Metanephros (tissue), 1 donor: ENCODE data around the gene NR1D1. TPM values are rescaled to one million over a fixed set of nuclear protein-coding genes. Genes with fewer than 3 reads are reported as not detected.

Experiments
- total RNA-seq: library from RNA; depleted of rRNA; stranded (reverse); fragments of >200 nt; gene quantifications from one replicate; pipeline ENCODE4 v1.2.3, GENCODE V29; 2014

NR1D1 gene
- total RNA-seq: 5.3 TPM

DNA sequence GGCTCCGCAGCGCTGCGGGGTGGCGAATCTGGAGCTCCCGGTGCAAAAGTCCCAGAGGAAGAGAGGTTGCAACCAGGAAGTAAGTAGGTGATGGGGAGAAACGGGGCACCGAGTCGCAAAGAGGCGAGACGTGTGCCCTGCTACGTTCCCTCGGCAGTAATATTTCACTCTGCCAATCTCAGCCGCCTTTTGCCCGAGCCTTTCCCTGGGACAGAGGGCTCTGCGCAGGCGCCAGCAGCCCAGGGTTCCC lies at the start of gene NR1D1:
Gene NR1D1, minus strand, starts transcription at position 171 of the 250 bp plus-strand sequence. CDS start 495 bp downstream, outside the sequence.

DNA sequence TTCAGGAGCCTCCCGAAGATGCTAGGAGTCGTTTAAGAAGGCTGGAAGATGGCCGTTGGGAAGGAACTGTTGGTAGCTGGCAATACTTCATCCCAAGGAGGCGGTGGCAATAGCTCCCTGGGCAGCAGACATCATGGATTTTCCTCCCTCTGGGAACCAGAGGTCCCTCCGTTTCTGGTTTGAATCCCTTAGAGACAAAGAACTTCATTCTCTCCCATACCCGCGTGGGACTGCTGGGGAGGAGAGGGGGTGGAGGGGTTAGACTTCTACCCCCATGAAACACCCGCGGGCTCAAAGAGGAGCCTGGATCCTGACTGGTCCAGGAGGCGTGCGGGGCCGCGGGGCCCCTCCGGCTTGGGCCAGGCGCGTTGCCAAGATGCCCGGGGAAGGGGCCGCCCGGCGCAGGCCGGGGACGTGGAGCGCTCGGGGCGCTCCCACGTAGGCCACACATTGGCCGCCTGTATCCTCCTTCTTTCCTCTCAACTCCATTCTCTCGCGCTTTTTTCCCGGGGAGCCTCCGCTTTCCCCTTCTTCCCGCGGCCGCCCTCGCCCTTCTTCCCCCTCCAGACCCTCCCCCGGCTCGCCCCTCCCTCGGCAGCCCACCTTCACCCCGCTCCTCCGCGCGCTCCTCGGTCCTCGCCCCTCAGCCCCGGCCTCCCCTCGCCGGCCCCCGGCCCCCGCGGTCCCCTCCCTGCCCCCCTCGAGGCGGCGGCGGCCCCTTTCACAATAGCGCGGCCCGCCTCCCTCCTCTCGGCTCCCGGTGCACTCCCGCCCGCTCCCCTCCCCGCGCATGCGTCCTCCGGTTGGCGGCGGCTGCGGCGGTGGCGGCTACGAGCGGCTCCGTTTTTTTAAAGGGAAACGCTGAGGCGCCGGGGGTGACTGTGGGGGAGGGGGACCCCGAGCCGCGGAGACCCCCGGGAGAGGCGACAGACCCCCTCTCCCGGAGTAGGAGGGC lies 21.1 kb upstream of the NR1D1 start, which contains the start of gene MSL1:
Gene MSL1, plus strand, starts transcription at position 791 of the 955 bp plus-strand sequence. CDS start 642 bp downstream, outside the sequence.

GRCh38 chr17:40062329-40063186 lies 37.8 kb downstream of the NR1D1 start, which contains the start of gene THRA:
Gene THRA (plus strand): TSS chr17:40062965. CDS start chr17:40074489, 11,524 bp downstream.

Other genes starting within 250 kb of the NR1D1 start
- gene IKZF3, start 236.3 kb downstream of the NR1D1 start, total RNA-seq: 0.76 TPM
- not detected for gene ZPBP2, start 232.4 kb downstream of the NR1D1 start, total RNA-seq
- 12.4 TPM for gene GSDMB, start 182.0 kb downstream of the NR1D1 start, total RNA-seq
- gene ORMDL3, start 173.0 kb downstream of the NR1D1 start, total RNA-seq: 70.4 TPM
- gene LRRC3C, start 172.9 kb downstream of the NR1D1 start, total RNA-seq: not detected
- not detected for gene GSDMA, start 137.6 kb downstream of the NR1D1 start, total RNA-seq
- 79.1 TPM for gene PSMD3, start 119.8 kb downstream of the NR1D1 start, total RNA-seq
- gene CSF3, start 85.1 kb downstream of the NR1D1 start, total RNA-seq: not detected
- 108 TPM for gene MED24, start 46.2 kb downstream of the NR1D1 start, total RNA-seq
- 51.0 TPM for gene THRA, start 37.6 kb downstream of the NR1D1 start, total RNA-seq
- gene MSL1, start 21.4 kb upstream of the NR1D1 start, total RNA-seq: 70.0 TPM
- 50.6 TPM for gene CASC3, start 39.9 kb upstream of the NR1D1 start, total RNA-seq
- 5.7 TPM for gene RAPGEFL1, start 76.9 kb upstream of the NR1D1 start, total RNA-seq
- gene WIPF2, start 118.7 kb upstream of the NR1D1 start, total RNA-seq: 10.5 TPM
- gene CDC6, start 187.3 kb upstream of the NR1D1 start, total RNA-seq: 6.0 TPM
- gene RARA, start 208.6 kb upstream of the NR1D1 start, total RNA-seq: 40.4 TPM